Placental pericyte (primary cell): ENCODE measurements around the gene STRIT1. TPM values are rescaled to one million over a fixed set of nuclear protein-coding genes. Genes with fewer than 3 reads are reported as not detected.

Source experiments
- total RNA-seq: library from RNA; depleted of rRNA; stranded (reverse); fragments of >200 nt; gene quantifications from 2 replicates; pipeline ENCODE4 v1.2.3, GENCODE V29; 2012

Gene STRIT1
- not detected in 2 replicates for total RNA-seq

DNA sequence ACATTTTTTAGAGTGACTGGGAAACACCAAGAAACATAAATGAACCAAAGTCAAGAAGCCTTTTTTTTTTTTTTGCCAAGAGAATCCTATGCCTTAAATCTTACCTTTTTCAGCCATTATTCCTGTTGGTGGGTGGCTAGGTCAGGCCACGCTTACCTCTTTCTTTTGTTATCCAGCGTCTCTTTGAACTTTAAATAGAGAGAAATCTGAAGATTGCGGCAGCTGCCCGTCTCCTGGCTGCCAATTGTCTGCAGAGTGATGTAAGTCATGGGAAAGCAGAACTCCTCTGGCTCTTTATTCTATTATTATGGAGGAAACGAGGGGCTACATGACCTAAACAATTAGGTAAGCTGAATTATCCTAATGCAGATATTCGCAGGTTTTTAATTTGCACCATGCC lies at the start of gene STRIT1:
Gene STRIT1 (minus strand): TSS at position 168 of the 400 bp plus-strand sequence.

Other genes with a start within 250 kb of the STRIT1 start
- gene MME, start 213.4 kb downstream of the STRIT1 start, total RNA-seq, result 354 and 1,210 TPM in 2 replicates